ENCODE results near the gene SLC44A1. TPM values are rescaled to one million over a fixed set of nuclear protein-coding genes. Genes with fewer than 3 reads are reported as not detected.

Gene SLC44A1
- total RNA-seq, 2 experiments from 2014 or later: 12.4 to 13.8 TPM

GRCh38 chr9:105329719-105330062 lies 85.2 kb downstream of the SLC44A1 start:
- POLR2A ChIA-PET: no interaction called here
- no peaks in the 10 kb centered on the region for H3K27me3 Mint-ChIP-seq
- no peaks in the 10 kb centered on the region for H3K9me3 Mint-ChIP-seq
- no peak overlapping the region for H3K27ac Mint-ChIP-seq
- H3K4me3 Mint-ChIP-seq: no peak overlapping the region
- DNase-seq (no peak), ATAC-seq (ENCODE audit: low read depth) (no peak)
- H3K4me1 Mint-ChIP-seq: peaks cover 2% of the 10 kb centered on the region
- no peaks in the 10 kb centered on the region for H3K36me3 Mint-ChIP-seq

- DNase-seq: no peak
- ATAC-seq (ENCODE audit: low read depth): no peak
- Mint-ChIP-seq H3K36me3 (no peaks in the 10 kb centered on the region), H3K9me3 (no peaks in the 10 kb centered on the region), H3K4me3 (no peak overlapping the region), H3K27ac (no peak overlapping the region), H3K27me3 (no peaks in the 10 kb centered on the region), H3K4me1 (peaks cover 2% of the 10 kb centered on the region)
- POLR2A ChIA-PET: no interaction called here
Observed at GRCh38 chr9:105330201-105330600, 85.8 kb downstream of the SLC44A1 start.

- POLR2A ChIA-PET: no interaction called here
- no peak for ATAC-seq (ENCODE audit: low read depth)
- peaks cover 2% of the 10 kb centered on the region for H3K4me1 Mint-ChIP-seq
- no peaks in the 10 kb centered on the region for H3K36me3 Mint-ChIP-seq
- no peak for DNase-seq
- no peak overlapping the region for H3K27ac Mint-ChIP-seq
- no peak overlapping the region for H3K4me3 Mint-ChIP-seq
- no peaks in the 10 kb centered on the region for H3K9me3 Mint-ChIP-seq
- no peaks in the 10 kb centered on the region for H3K27me3 Mint-ChIP-seq
Observed at GRCh38 chr9:105330755-105331154, 86.3 kb downstream of the SLC44A1 start.

- no peak for DNase-seq
- H3K27ac Mint-ChIP-seq: no peak overlapping the region
- no peaks in the 10 kb centered on the region for H3K9me3 Mint-ChIP-seq
- peaks cover 2% of the 10 kb centered on the region for H3K4me1 Mint-ChIP-seq
- no peak for ATAC-seq (ENCODE audit: low read depth)
- H3K36me3 Mint-ChIP-seq: no peaks in the 10 kb centered on the region
- POLR2A ChIA-PET: no interaction called here
- H3K4me3 Mint-ChIP-seq: no peak overlapping the region
- no peaks in the 10 kb centered on the region for H3K27me3 Mint-ChIP-seq
Observed at GRCh38 chr9:105331160-105331559, 86.7 kb downstream of the SLC44A1 start.

GRCh38 chr9:105331755-105332154 lies 87.3 kb downstream of the SLC44A1 start:
- H3K36me3 Mint-ChIP-seq: no peaks in the 10 kb centered on the region
- POLR2A ChIA-PET: no interaction called here
- no peaks in the 10 kb centered on the region for H3K27me3 Mint-ChIP-seq
- no peak overlapping the region for H3K4me3 Mint-ChIP-seq
- DNase-seq (no peak), ATAC-seq (ENCODE audit: low read depth) (no peak)
- H3K9me3 Mint-ChIP-seq: no peaks in the 10 kb centered on the region
- no peak overlapping the region for H3K27ac Mint-ChIP-seq
- H3K4me1 Mint-ChIP-seq: peaks cover 2% of the 10 kb centered on the region

GRCh38 chr9:105332471-105332870 lies 88.0 kb downstream of the SLC44A1 start:
- Mint-ChIP-seq H3K27ac (no peak overlapping the region), H3K9me3 (no peaks in the 10 kb centered on the region), H3K4me3 (no peak overlapping the region), H3K27me3 (no peaks in the 10 kb centered on the region), H3K4me1 (peaks cover 2% of the 10 kb centered on the region), H3K36me3 (peaks cover 2% of the 10 kb centered on the region)
- POLR2A ChIA-PET: no interaction called here
- ATAC-seq (ENCODE audit: low read depth) (no peak), DNase-seq (no peak)

- Mint-ChIP-seq H3K36me3 (peaks cover 3% of the 10 kb centered on the region), H3K9me3 (no peaks in the 10 kb centered on the region), H3K4me3 (no peak overlapping the region), H3K27ac (no peak overlapping the region), H3K27me3 (no peaks in the 10 kb centered on the region), H3K4me1 (peaks cover 2% of the 10 kb centered on the region)
- ATAC-seq (ENCODE audit: low read depth) (no peak), DNase-seq (no peak)
- POLR2A ChIA-PET: no interaction called here
Observed at GRCh38 chr9:105333076-105333475, 88.6 kb downstream of the SLC44A1 start.

GRCh38 chr9:105333811-105334210 lies 89.4 kb downstream of the SLC44A1 start:
- POLR2A ChIA-PET: no interaction called here
- Mint-ChIP-seq H3K36me3 (peaks cover 3% of the 10 kb centered on the region), H3K4me1 (peaks cover 2% of the 10 kb centered on the region), H3K27ac (no peak overlapping the region), H3K4me3 (no peak overlapping the region), H3K9me3 (no peaks in the 10 kb centered on the region), H3K27me3 (no peaks in the 10 kb centered on the region)
- no peak for DNase-seq
- ATAC-seq (ENCODE audit: low read depth): no peak

- DNase-seq (no peak), ATAC-seq (ENCODE audit: low read depth) (no peak)
- no peaks in the 10 kb centered on the region for H3K9me3 Mint-ChIP-seq
- no peak overlapping the region for H3K27ac Mint-ChIP-seq
- H3K36me3 Mint-ChIP-seq: peaks cover 7% of the 10 kb centered on the region
- no peak overlapping the region for H3K4me3 Mint-ChIP-seq
- POLR2A ChIA-PET: no interaction called here
- H3K4me1 Mint-ChIP-seq: peaks cover 17% of the 10 kb centered on the region
- no peaks in the 10 kb centered on the region for H3K27me3 Mint-ChIP-seq
Observed at GRCh38 chr9:105338308-105338707, 93.9 kb downstream of the SLC44A1 start.

- Mint-ChIP-seq H3K4me1 (peaks cover 17% of the 10 kb centered on the region), H3K27me3 (no peaks in the 10 kb centered on the region), H3K36me3 (peaks cover 7% of the 10 kb centered on the region), H3K27ac (no peak overlapping the region), H3K9me3 (no peaks in the 10 kb centered on the region), H3K4me3 (no peak overlapping the region)
- no peak for DNase-seq
- POLR2A ChIA-PET: no interaction called here
- no peak for ATAC-seq (ENCODE audit: low read depth)
Observed at GRCh38 chr9:105339849-105340248, 95.4 kb downstream of the SLC44A1 start.

- H3K36me3 Mint-ChIP-seq: peaks cover 7% of the 10 kb centered on the region
- H3K27ac Mint-ChIP-seq: peak overlapping the region; percentile 84
- no peak for DNase-seq
- peak overlapping the region; percentile 79 for H3K4me3 Mint-ChIP-seq
- POLR2A ChIA-PET: no interaction called here
- H3K27me3 Mint-ChIP-seq: no peaks in the 10 kb centered on the region
- peak; percentile 61 for ATAC-seq (ENCODE audit: low read depth)
- H3K9me3 Mint-ChIP-seq: no peaks in the 10 kb centered on the region
- peaks cover 17% of the 10 kb centered on the region for H3K4me1 Mint-ChIP-seq
Observed at GRCh38 chr9:105341434-105342146, 97.1 kb downstream of the SLC44A1 start.

GRCh38 chr9:105342147-105342505 lies 97.7 kb downstream of the SLC44A1 start:
- DNase-seq (no peak), ATAC-seq (ENCODE audit: low read depth) (no peak)
- POLR2A ChIA-PET: no interaction called here
- peak overlapping the region; percentile 84 for H3K27ac Mint-ChIP-seq
- peaks cover 17% of the 10 kb centered on the region for H3K4me1 Mint-ChIP-seq
- no peaks in the 10 kb centered on the region for H3K27me3 Mint-ChIP-seq
- no peaks in the 10 kb centered on the region for H3K9me3 Mint-ChIP-seq
- H3K4me3 Mint-ChIP-seq: peak overlapping the region; percentile 79
- H3K36me3 Mint-ChIP-seq: peaks cover 7% of the 10 kb centered on the region

- Mint-ChIP-seq H3K27ac (no peak overlapping the region), H3K36me3 (peaks cover 5% of the 10 kb centered on the region), H3K27me3 (no peaks in the 10 kb centered on the region), H3K4me1 (peaks cover 17% of the 10 kb centered on the region), H3K4me3 (no peak overlapping the region), H3K9me3 (no peaks in the 10 kb centered on the region)
- no peak for ATAC-seq (ENCODE audit: low read depth)
- DNase-seq: no peak
- POLR2A ChIA-PET: no interaction called here
Observed at GRCh38 chr9:105344283-105344682, 99.8 kb downstream of the SLC44A1 start.

- POLR2A ChIA-PET: no interaction called here
- Mint-ChIP-seq H3K4me3 (no peak overlapping the region), H3K36me3 (peaks cover 5% of the 10 kb centered on the region), H3K4me1 (peaks cover 11% of the 10 kb centered on the region), H3K27ac (no peak overlapping the region), H3K9me3 (no peaks in the 10 kb centered on the region), H3K27me3 (no peaks in the 10 kb centered on the region)
- DNase-seq (no peak), ATAC-seq (ENCODE audit: low read depth) (no peak)
Observed at GRCh38 chr9:105345626-105346025, 101.2 kb downstream of the SLC44A1 start.

- H3K36me3 Mint-ChIP-seq: peaks cover 3% of the 10 kb centered on the region
- no peak overlapping the region for H3K27ac Mint-ChIP-seq
- no peaks in the 10 kb centered on the region for H3K9me3 Mint-ChIP-seq
- no peak for ATAC-seq (ENCODE audit: low read depth)
- no peak overlapping the region for H3K4me3 Mint-ChIP-seq
- peaks cover 11% of the 10 kb centered on the region for H3K4me1 Mint-ChIP-seq
- DNase-seq: no peak
- H3K27me3 Mint-ChIP-seq: peaks cover under 1% of the 10 kb centered on the region
- POLR2A ChIA-PET: no interaction called here
Observed at GRCh38 chr9:105346273-105346672, 101.8 kb downstream of the SLC44A1 start.

Measured in activated naive CD8-positive, alpha-beta T cell treated with anti-CD3 and anti-CD28 coated beads, Interleukin-2, amount 10 ng/mL, durations not matched to agents 7 days and 5 days (primary cell).